SU-DHL-6 (cell line): ENCODE data around the gene CHTF8.

Experiments used
- CTCF ChIP-seq: fragments of 200-600 bp; sonication (generic); IDR thresholded peaks from one replicate; pipeline ENCODE4 v1.5.1; 2017; ENCODE audit warnings: antibody characterized with exemption, mild to moderate bottlenecking, low read length, moderate library complexity; ENCODE audit not compliant: insufficient read depth, poor library complexity, severe bottlenecking
- EZH2phosphoT487 ChIP-seq: fragments of 200-600 bp; sonication (generic), shearing (Covaris generic); conservative IDR thresholded peaks from 2 replicates; pipeline ENCODE4 v1.6.1; 2018; ENCODE audit warnings: mild to moderate bottlenecking, antibody characterized with exemption, low read length, moderate library complexity, mixed read lengths

- TF ChIP-seq CTCF (no peak), EZH2phosphoT487 (no peak)
These were observed 1.9 kb downstream of the CHTF8 start for GRCh38 chr16:69130461-69130860.
